Bronchial epithelial cell (primary cell): ENCODE results near the gene KRTAP5-8. TPM values are rescaled to one million over a fixed set of nuclear protein-coding genes. Genes with fewer than 3 reads are reported as not detected.
"Not testable (repeated sequence)": the region's sequence is repeated elsewhere in the genome, so short reads cannot be mapped to it uniquely, and the experiment has no call there.

Experiments used
- DNase-seq: peaks from one replicate; pipeline ENCODE4 v3.0.0-alpha.2; 2010; ENCODE audit warnings: low read depth
- FAIRE-seq: peaks from 2 replicates; lab custom pipeline; 2011; peaks lifted over from hg19 to GRCh38; lab: Jason Lieb, UNC
- H3K27me3 ChIP-seq: 2 replicates; pipeline ENCODE4 v1.5.1; 2011; ENCODE audit warnings: low read length; ENCODE audit not compliant: control insufficient read depth, insufficient read depth
- H3K36me3 ChIP-seq: 2 replicates; pipeline ENCODE4 v1.5.1; 2011; ENCODE audit warnings: low read length; ENCODE audit not compliant: control insufficient read depth, insufficient read depth
- H3K4me3 ChIP-seq: 2 replicates; pipeline ENCODE4 v1.5.1; 2011; ENCODE audit warnings: mild to moderate bottlenecking, low read depth, low read length, control low read depth
- CTCF ChIP-seq: IDR thresholded peaks from 2 replicates; pipeline ENCODE4 v1.5.1; 2011; ENCODE audit warnings: mild to moderate bottlenecking, moderate library complexity, low read length, control low read depth, inconsistent platforms; ENCODE audit not compliant: insufficient read depth, severe bottlenecking
- total RNA-seq: library from RNA; depleted of rRNA; stranded (reverse); fragments of >200 nt; gene quantifications from 2 replicates; pipeline ENCODE4 v1.2.1, GENCODE V29; 2014

KRTAP5-8 gene
- not detected in 2 replicates for total RNA-seq

GRCh38 chr11:71537977-71538665 lies at the start of gene KRTAP5-8:
KRTAP5-8 (plus strand) TSS chr11:71538025; CDS start chr11:71538056, 31 bp downstream.
- DNase-seq, H3K4me3 ChIP-seq, H3K27me3 ChIP-seq, H3K36me3 ChIP-seq, FAIRE-seq: not testable (repeated sequence)

GRCh38 chr11:71488681-71489270 lies 49.0 kb upstream of the KRTAP5-8 start:
- no peak for FAIRE-seq
- DNase-seq, result no peak
- H3K27me3 ChIP-seq, result no peaks in the 10 kb centered on the region
- TF ChIP-seq CTCF, result no peak
- no peak overlapping the region for H3K4me3 ChIP-seq
- peaks cover 34% of the 10 kb centered on the region for H3K36me3 ChIP-seq

GRCh38 chr11:71489311-71490043 lies 48.3 kb upstream of the KRTAP5-8 start:
- DNase-seq (peak; percentile 18), FAIRE-seq (peak; percentile 23)
- no peak for TF ChIP-seq CTCF
- Histone ChIP-seq H3K36me3 (peaks cover 32% of the 10 kb centered on the region), H3K4me3 (no peak overlapping the region), H3K27me3 (no peaks in the 10 kb centered on the region)

GRCh38 chr11:71490044-71490730 lies 47.6 kb upstream of the KRTAP5-8 start:
- peaks cover 26% of the 10 kb centered on the region for H3K36me3 ChIP-seq
- no peak for TF ChIP-seq CTCF

GRCh38 chr11:71490731-71491390 lies 47.0 kb upstream of the KRTAP5-8 start:
- peaks cover 29% of the 10 kb centered on the region for H3K36me3 ChIP-seq
- no peak for TF ChIP-seq CTCF
- DNase-seq, result no peak
- FAIRE-seq, result peak; percentile 7
- no peak overlapping the region for H3K4me3 ChIP-seq
- H3K27me3 ChIP-seq, result no peaks in the 10 kb centered on the region

More at GRCh38 chr11:71490044-71490730, 47.6 kb upstream of the KRTAP5-8 start:
- Histone ChIP-seq H3K4me3 (no peak overlapping the region), H3K27me3 (no peaks in the 10 kb centered on the region)
- DNase-seq (no peak), FAIRE-seq (no peak)
